Upper lobe of right lung (tissue), 1 donor: ENCODE measurements around the gene CENPK. TPM values are rescaled to one million over a fixed set of nuclear protein-coding genes. Genes with fewer than 3 reads are reported as not detected.

Source experiments
- ATAC-seq: fragments of 200-7000 bp; cut with Tn5 transposase; one replicate; pipeline ENCODE4 v1.9.1; 2020; ENCODE audit warnings: mild to moderate bottlenecking, moderate library complexity
- DNase-seq: peaks from one replicate; pipeline ENCODE4 v3.0.0-alpha.2; 2020
- H3K27ac ChIP-seq: fragments of 200-600 bp; one replicate; pipeline ENCODE4 v1.8.0; 2022
- H3K27me3 ChIP-seq: fragments of 200-600 bp; one replicate; pipeline ENCODE4 v1.8.0; 2022; ENCODE audit warnings: mild to moderate bottlenecking
- H3K36me3 ChIP-seq: fragments of 200-600 bp; one replicate; pipeline ENCODE4 v1.8.0; 2022
- H3K4me1 ChIP-seq: fragments of 200-600 bp; one replicate; pipeline ENCODE4 v1.8.0; 2022
- H3K4me3 ChIP-seq: fragments of 200-600 bp; one replicate; pipeline ENCODE4 v1.8.0; 2022; ENCODE audit warnings: mild to moderate bottlenecking
- H3K9me3 ChIP-seq: fragments of 200-600 bp; one replicate; pipeline ENCODE4 v1.8.0; 2022
- CTCF ChIP-seq: fragments of 200-600 bp; IDR thresholded peaks from one replicate; pipeline ENCODE4 v1.8.0; 2022; ENCODE audit warnings: antibody characterized with exemption
- intact Hi-C: fragments of 100-400 bp; cut with DNase I; formaldehyde crosslinking; loops from one replicate; pipeline ENCODE4 v1.11.0; 2022
- total RNA-seq: library from RNA; stranded (reverse); fragmentation: NEBNext Ultra II Directional; extraction: Animal tissue kit (Norgen Biotek cat#: 25700); gene quantifications from one replicate; pipeline ENCODE4 v1.2.1, GENCODE V29; 2021
- donor health status: DM: no; HTN: yes; CAD: no; lungs with severe emphysema.

The CENPK gene
- total RNA-seq, 1 donor from 2014 or later = 2.3 TPM

- no peak for DNase-seq
- H3K27ac ChIP-seq = no peak overlapping the region
- no peaks in the 10 kb centered on the region for H3K27me3 ChIP-seq
- intact Hi-C loops = loop anchor here (10.0 kb wide), 1 partner anchor 671 kb away; no protein-coding TSS in a partner anchor
- peaks cover 6% of the 10 kb centered on the region for H3K4me1 ChIP-seq
- no peak for TF ChIP-seq CTCF
- no peak for ATAC-seq
- H3K9me3 ChIP-seq = no peaks in the 10 kb centered on the region
- no peaks in the 10 kb centered on the region for H3K36me3 ChIP-seq
- no peak overlapping the region for H3K4me3 ChIP-seq
Measured at GRCh38 chr5:65485405-65485804, 77.6 kb downstream of the CENPK start.

GRCh38 chr5:65483546-65484346 is 79.2 kb downstream of the CENPK start:
- no peaks in the 10 kb centered on the region for H3K36me3 ChIP-seq
- peak overlapping the region; percentile 58 for H3K27ac ChIP-seq
- H3K4me1 ChIP-seq = peaks cover 15% of the 10 kb centered on the region
- H3K9me3 ChIP-seq = no peaks in the 10 kb centered on the region
- intact Hi-C loops = loop anchor here (10.0 kb wide), 1 partner anchor 669 kb away; no protein-coding TSS in a partner anchor
- ATAC-seq (peak; percentile 81), DNase-seq (no peak)
- TF ChIP-seq CTCF = peak; percentile 71
- H3K4me3 ChIP-seq = peak overlapping the region; percentile 73
- no peaks in the 10 kb centered on the region for H3K27me3 ChIP-seq

GRCh38 chr5:65482736-65483545 is 80.0 kb downstream of the CENPK start:
- H3K9me3 ChIP-seq = no peaks in the 10 kb centered on the region
- peak overlapping the region; percentile 58 for H3K27ac ChIP-seq
- intact Hi-C loops = loop anchor here (10.0 kb wide), 1 partner anchor 668 kb away; no protein-coding TSS in a partner anchor
- peak; percentile 62 for ATAC-seq
- TF ChIP-seq CTCF = no peak
- no peaks in the 10 kb centered on the region for H3K27me3 ChIP-seq
- no peaks in the 10 kb centered on the region for H3K36me3 ChIP-seq
- no peak for DNase-seq
- H3K4me3 ChIP-seq = peak overlapping the region; percentile 73
- peaks cover 15% of the 10 kb centered on the region for H3K4me1 ChIP-seq

- no peak for ATAC-seq
- Histone ChIP-seq H3K4me3 (peak overlapping the region; percentile 73), H3K9me3 (no peaks in the 10 kb centered on the region), H3K27me3 (no peaks in the 10 kb centered on the region), H3K27ac (peak overlapping the region; percentile 58), H3K4me1 (peaks cover 15% of the 10 kb centered on the region), H3K36me3 (no peaks in the 10 kb centered on the region)
- DNase-seq = no peak
- no peak for TF ChIP-seq CTCF
- intact Hi-C loops = loop anchor here (10.0 kb wide), 1 partner anchor 668 kb away; no protein-coding TSS in a partner anchor
Measured at GRCh38 chr5:65482296-65482735, 80.7 kb downstream of the CENPK start.

- peak within 1 kb of the TSS; percentile 58 for H3K27ac ChIP-seq
- no peaks in the 10 kb centered on the region for H3K36me3 ChIP-seq
- peaks cover 15% of the 10 kb centered on the region for H3K4me1 ChIP-seq
- no peak for TF ChIP-seq CTCF
- H3K9me3 ChIP-seq = no peaks in the 10 kb centered on the region
- ATAC-seq = peak; percentile 95
- peak within 1 kb of the TSS; percentile 73 for H3K4me3 ChIP-seq
- intact Hi-C loops = loop anchor here (10.0 kb wide), 1 partner anchor 667 kb away; no protein-coding TSS in a partner anchor
- H3K27me3 ChIP-seq = no peaks in the 10 kb centered on the region
- DNase-seq = peak; percentile 87
Measured at GRCh38 chr5:65481635-65482295, 81.2 kb downstream of the CENPK start, which contains the start of gene ADAMTS6. Gene ADAMTS6, minus strand, starts transcription at chr5:65481920. Its CDS starts 8,247 bp downstream, at chr5:65473673.
